ENCODE data around the gene PPFIBP2. TPM values are rescaled to one million over a fixed set of nuclear protein-coding genes. Genes with fewer than 3 reads are reported as not detected.

The PPFIBP2 gene
- total and polyA plus RNA-seq, 9 donors, result 40.9 to 72.5 (median 52.1) TPM

DNA sequence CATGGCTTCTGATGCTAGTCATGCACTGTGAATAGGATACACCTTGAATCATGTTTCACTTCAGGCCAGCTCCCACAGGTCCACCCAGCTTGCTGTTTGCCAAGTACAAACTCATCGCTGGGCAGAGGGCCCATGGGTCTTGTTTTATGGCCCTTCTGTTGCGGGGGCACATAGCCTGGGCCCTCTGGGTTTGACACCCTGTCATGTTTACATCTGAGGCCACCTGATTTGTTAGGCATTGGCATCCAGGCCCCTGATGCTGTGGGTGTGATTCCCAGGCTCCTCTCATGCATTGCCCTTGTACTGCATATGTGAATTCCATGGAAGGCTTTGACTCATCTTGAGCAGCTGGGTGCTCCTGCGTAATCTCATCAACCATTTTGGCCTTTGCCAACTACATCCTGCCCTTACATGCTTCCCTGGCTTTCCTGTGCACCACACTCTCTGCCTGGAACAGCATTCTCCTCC, 32.6 kb downstream of the PPFIBP2 start:
- Histone ChIP-seq H3K9me3 (replicated peaks; ENCODE audit: control insufficient read depth, low read depth, low read length) (no peaks in the 10 kb centered on the region), H3K27ac (ENCODE audit: low read length) (no peak overlapping the region), H3K36me3 (ENCODE audit: control insufficient read depth, insufficient read depth, low read length) (no peaks in the 10 kb centered on the region), H3K4me1 (ENCODE audit: control insufficient read depth, insufficient read depth, low read length) (peaks cover 8% of the 10 kb centered on the region), H3K27me3 (ENCODE audit: control insufficient read depth, insufficient read depth, low read length) (no peaks in the 10 kb centered on the region), H3K4me3 (ENCODE audit: low read length) (no peak overlapping the region)
- DNase-seq, result no peak
- 81% methylated on average over 3 of the region's 3 CpGs for WGBS (ENCODE audit: insufficient coverage)

- H3K27ac ChIP-seq (ENCODE audit: low read length), result no peak overlapping the region
- H3K4me1 ChIP-seq (ENCODE audit: control insufficient read depth, insufficient read depth, low read length), result peaks cover 8% of the 10 kb centered on the region
- H3K4me3 ChIP-seq (ENCODE audit: low read length), result no peak overlapping the region
- H3K27me3 ChIP-seq (ENCODE audit: control insufficient read depth, insufficient read depth, low read length), result no peaks in the 10 kb centered on the region
- no peak for DNase-seq
- H3K36me3 ChIP-seq (ENCODE audit: control insufficient read depth, insufficient read depth, low read length), result no peaks in the 10 kb centered on the region
- no peaks in the 10 kb centered on the region for H3K9me3 ChIP-seq (replicated peaks; ENCODE audit: control insufficient read depth, low read depth, low read length)
- 76% methylated on average over 3 of the region's 4 CpGs for WGBS (ENCODE audit: insufficient coverage)
These were observed 33.9 kb downstream of the PPFIBP2 start for GRCh38 chr11:7547687-7548086.

GRCh38 chr11:7548659-7549274, 35.0 kb downstream of the PPFIBP2 start:
- no peaks in the 10 kb centered on the region for H3K36me3 ChIP-seq (ENCODE audit: control insufficient read depth, insufficient read depth, low read length)
- no peak overlapping the region for H3K27ac ChIP-seq (ENCODE audit: low read length)
- peaks cover under 1% of the 10 kb centered on the region for H3K4me1 ChIP-seq (ENCODE audit: control insufficient read depth, insufficient read depth, low read length)
- DNase-seq, result no peak
- 56% methylated on average over 5 of the region's 7 CpGs for WGBS (ENCODE audit: insufficient coverage)
- H3K4me3 ChIP-seq (ENCODE audit: low read length), result no peak overlapping the region
- H3K27me3 ChIP-seq (ENCODE audit: control insufficient read depth, insufficient read depth, low read length), result no peaks in the 10 kb centered on the region
- H3K9me3 ChIP-seq (replicated peaks; ENCODE audit: control insufficient read depth, low read depth, low read length), result no peaks in the 10 kb centered on the region

- Histone ChIP-seq H3K4me3 (ENCODE audit: low read length) (no peak overlapping the region), H3K27ac (ENCODE audit: low read length) (no peak overlapping the region), H3K4me1 (ENCODE audit: control insufficient read depth, insufficient read depth, low read length) (no peaks in the 10 kb centered on the region), H3K9me3 (replicated peaks; ENCODE audit: control insufficient read depth, low read depth, low read length) (no peaks in the 10 kb centered on the region), H3K36me3 (ENCODE audit: control insufficient read depth, insufficient read depth, low read length) (no peaks in the 10 kb centered on the region), H3K27me3 (ENCODE audit: control insufficient read depth, insufficient read depth, low read length) (no peaks in the 10 kb centered on the region)
- 100% methylated on average over 1 of the region's 4 CpGs for WGBS (ENCODE audit: insufficient coverage)
- no peak for DNase-seq
These were observed 35.9 kb downstream of the PPFIBP2 start for GRCh38 chr11:7549681-7550080.

- no peak overlapping the region for H3K4me3 ChIP-seq (ENCODE audit: low read length)
- no peaks in the 10 kb centered on the region for H3K9me3 ChIP-seq (replicated peaks; ENCODE audit: control insufficient read depth, low read depth, low read length)
- H3K4me1 ChIP-seq (ENCODE audit: control insufficient read depth, insufficient read depth, low read length), result no peaks in the 10 kb centered on the region
- no peak overlapping the region for H3K27ac ChIP-seq (ENCODE audit: low read length)
- WGBS (ENCODE audit: insufficient coverage), result no CpG with 5 or more reads among the region's 1 CpG
- no peaks in the 10 kb centered on the region for H3K27me3 ChIP-seq (ENCODE audit: control insufficient read depth, insufficient read depth, low read length)
- DNase-seq, result no peak
- H3K36me3 ChIP-seq (ENCODE audit: control insufficient read depth, insufficient read depth, low read length), result no peaks in the 10 kb centered on the region
These were observed 37.8 kb downstream of the PPFIBP2 start for GRCh38 chr11:7551571-7551970.

DNA sequence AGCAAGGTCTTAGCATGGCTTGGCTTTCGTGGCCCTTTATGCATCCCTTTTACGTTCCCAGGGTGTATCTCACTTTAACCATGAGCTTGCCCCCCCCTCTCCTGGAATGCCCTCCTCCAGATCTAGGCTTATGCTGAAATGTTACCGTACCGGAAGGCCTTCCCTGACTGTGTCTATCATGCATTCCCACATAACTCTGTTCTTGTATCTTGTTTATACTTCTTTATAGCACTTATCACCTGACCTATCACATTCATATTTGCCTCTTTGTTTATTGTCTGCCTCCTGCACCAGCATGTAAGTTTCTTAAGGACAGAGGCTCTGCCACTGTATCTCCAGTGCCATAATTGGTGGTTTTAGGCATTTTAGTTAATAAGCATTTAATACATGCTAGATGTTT, 38.9 kb downstream of the PPFIBP2 start:
- Histone ChIP-seq H3K36me3 (ENCODE audit: control insufficient read depth, insufficient read depth, low read length) (no peaks in the 10 kb centered on the region), H3K9me3 (replicated peaks; ENCODE audit: control insufficient read depth, low read depth, low read length) (no peaks in the 10 kb centered on the region), H3K4me1 (ENCODE audit: control insufficient read depth, insufficient read depth, low read length) (no peaks in the 10 kb centered on the region), H3K27ac (ENCODE audit: low read length) (no peak overlapping the region), H3K27me3 (ENCODE audit: control insufficient read depth, insufficient read depth, low read length) (no peaks in the 10 kb centered on the region), H3K4me3 (ENCODE audit: low read length) (no peak overlapping the region)
- no peak for DNase-seq
- WGBS (ENCODE audit: insufficient coverage), result 90% methylated on average over 4 of the region's 4 CpGs

DNA sequence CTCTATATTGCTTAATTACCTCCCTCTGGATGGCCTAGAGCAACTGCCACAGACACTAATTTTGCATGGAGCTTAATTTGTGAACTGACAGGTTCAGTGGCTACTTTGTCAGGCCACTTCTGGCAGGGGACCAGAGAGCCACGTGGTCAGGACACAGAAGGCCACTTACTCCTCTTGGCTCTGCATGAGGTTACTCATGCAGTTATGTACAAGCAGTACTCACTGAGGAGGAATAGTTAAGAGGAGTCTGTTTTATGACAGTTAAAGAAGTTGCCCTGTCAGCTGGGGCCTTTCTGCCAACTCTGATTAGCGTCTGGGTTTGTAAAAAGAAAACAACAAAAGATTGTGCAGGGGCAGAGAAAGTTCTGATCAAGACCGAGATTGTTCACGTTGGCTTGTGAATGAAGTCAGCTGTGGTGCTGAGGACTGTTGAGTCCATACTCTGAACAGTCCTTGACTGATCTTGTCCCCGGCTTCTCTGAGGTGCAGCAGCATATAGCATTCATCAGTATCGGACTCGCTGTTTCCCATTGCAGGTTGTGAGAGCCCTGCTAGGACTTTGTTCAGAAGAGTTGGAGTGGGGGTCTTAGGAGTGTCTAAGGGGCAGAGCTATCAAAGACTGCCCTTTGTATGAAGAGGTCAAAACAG, 41.4 kb downstream of the PPFIBP2 start:
- H3K27me3 ChIP-seq (ENCODE audit: control insufficient read depth, insufficient read depth, low read length), result no peaks in the 10 kb centered on the region
- H3K9me3 ChIP-seq (replicated peaks; ENCODE audit: control insufficient read depth, low read depth, low read length), result no peaks in the 10 kb centered on the region
- H3K36me3 ChIP-seq (ENCODE audit: control insufficient read depth, insufficient read depth, low read length), result no peaks in the 10 kb centered on the region
- no peak overlapping the region for H3K4me3 ChIP-seq (ENCODE audit: low read length)
- DNase-seq, result no peak
- 59% methylated on average over 4 of the region's 7 CpGs for WGBS (ENCODE audit: insufficient coverage)
- no peaks in the 10 kb centered on the region for H3K4me1 ChIP-seq (ENCODE audit: control insufficient read depth, insufficient read depth, low read length)
- H3K27ac ChIP-seq (ENCODE audit: low read length), result no peak overlapping the region

- Histone ChIP-seq H3K9me3 (replicated peaks; ENCODE audit: control insufficient read depth, low read depth, low read length) (no peaks in the 10 kb centered on the region), H3K4me3 (ENCODE audit: low read length) (no peak overlapping the region), H3K36me3 (ENCODE audit: control insufficient read depth, insufficient read depth, low read length) (no peaks in the 10 kb centered on the region), H3K27ac (ENCODE audit: low read length) (no peak overlapping the region), H3K4me1 (ENCODE audit: control insufficient read depth, insufficient read depth, low read length) (no peaks in the 10 kb centered on the region), H3K27me3 (ENCODE audit: control insufficient read depth, insufficient read depth, low read length) (no peaks in the 10 kb centered on the region)
- DNase-seq, result no peak
These were observed 44.2 kb downstream of the PPFIBP2 start for GRCh38 chr11:7558046-7558445.

GRCh38 chr11:7559398-7560283, 45.8 kb downstream of the PPFIBP2 start:
- Histone ChIP-seq H3K27ac (ENCODE audit: low read length) (no peak overlapping the region), H3K9me3 (replicated peaks; ENCODE audit: control insufficient read depth, low read depth, low read length) (no peaks in the 10 kb centered on the region), H3K27me3 (ENCODE audit: control insufficient read depth, insufficient read depth, low read length) (no peaks in the 10 kb centered on the region), H3K4me1 (ENCODE audit: control insufficient read depth, insufficient read depth, low read length) (peaks cover 3% of the 10 kb centered on the region), H3K36me3 (ENCODE audit: control insufficient read depth, insufficient read depth, low read length) (no peaks in the 10 kb centered on the region), H3K4me3 (ENCODE audit: low read length) (no peak overlapping the region)
- DNase-seq, result no peak
- 52% methylated on average over 2 of the region's 4 CpGs for WGBS (ENCODE audit: insufficient coverage)

DNA sequence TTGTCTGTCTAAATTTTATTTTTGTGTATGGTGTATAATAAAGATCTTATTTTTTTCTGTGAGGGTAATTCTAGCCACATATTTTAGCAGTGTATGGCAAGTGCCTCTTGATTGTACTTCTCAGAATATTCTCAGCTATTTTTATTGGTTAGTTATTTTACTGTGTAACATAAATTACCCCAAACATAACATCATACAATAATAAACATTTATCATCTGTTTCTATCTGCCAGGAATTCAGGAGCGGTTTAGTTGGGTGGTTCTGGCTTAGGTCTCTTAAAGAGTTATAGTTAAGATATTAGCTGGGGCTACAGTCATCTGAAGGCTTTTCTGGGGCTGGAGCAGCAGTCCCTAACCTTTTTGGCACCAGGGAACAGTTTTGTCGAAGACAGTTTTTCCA, 47.8 kb downstream of the PPFIBP2 start:
- 100% methylated on average over 1 of the region's 2 CpGs for WGBS (ENCODE audit: insufficient coverage)
- Histone ChIP-seq H3K36me3 (ENCODE audit: control insufficient read depth, insufficient read depth, low read length) (no peaks in the 10 kb centered on the region), H3K27ac (ENCODE audit: low read length) (no peak overlapping the region), H3K9me3 (replicated peaks; ENCODE audit: control insufficient read depth, low read depth, low read length) (no peaks in the 10 kb centered on the region), H3K27me3 (ENCODE audit: control insufficient read depth, insufficient read depth, low read length) (no peaks in the 10 kb centered on the region), H3K4me3 (ENCODE audit: low read length) (no peak overlapping the region), H3K4me1 (ENCODE audit: control insufficient read depth, insufficient read depth, low read length) (peaks cover 3% of the 10 kb centered on the region)
- no peak for DNase-seq
